ENCODE results near the gene MYO7B.

The MYO7B gene

GRCh38 chr2:127640082-127641072, 104.9 kb downstream of the MYO7B start:
- peak; percentile 60 for DNase-seq

DNA sequence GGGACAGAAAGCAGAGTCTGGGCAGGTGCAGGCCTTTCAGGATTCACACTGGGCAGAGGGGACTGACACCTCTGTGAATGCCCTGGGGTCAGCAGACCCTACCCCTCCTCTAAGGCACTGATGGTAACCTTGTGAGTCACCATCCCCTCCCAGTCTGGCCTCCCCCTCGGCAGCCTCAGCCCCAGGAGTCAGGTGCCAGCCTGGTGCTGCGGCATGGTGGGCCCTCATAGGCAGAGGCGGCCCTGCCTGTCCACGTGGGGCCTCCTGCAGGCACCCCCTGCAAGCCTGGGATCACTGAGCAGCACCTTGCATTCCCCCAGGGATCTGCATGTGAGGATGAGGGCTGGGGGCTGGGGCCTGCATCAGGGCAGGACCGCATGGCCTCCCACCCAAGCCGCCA, 105.7 kb downstream of the MYO7B start:
- peak; percentile 24 for DNase-seq

DNA sequence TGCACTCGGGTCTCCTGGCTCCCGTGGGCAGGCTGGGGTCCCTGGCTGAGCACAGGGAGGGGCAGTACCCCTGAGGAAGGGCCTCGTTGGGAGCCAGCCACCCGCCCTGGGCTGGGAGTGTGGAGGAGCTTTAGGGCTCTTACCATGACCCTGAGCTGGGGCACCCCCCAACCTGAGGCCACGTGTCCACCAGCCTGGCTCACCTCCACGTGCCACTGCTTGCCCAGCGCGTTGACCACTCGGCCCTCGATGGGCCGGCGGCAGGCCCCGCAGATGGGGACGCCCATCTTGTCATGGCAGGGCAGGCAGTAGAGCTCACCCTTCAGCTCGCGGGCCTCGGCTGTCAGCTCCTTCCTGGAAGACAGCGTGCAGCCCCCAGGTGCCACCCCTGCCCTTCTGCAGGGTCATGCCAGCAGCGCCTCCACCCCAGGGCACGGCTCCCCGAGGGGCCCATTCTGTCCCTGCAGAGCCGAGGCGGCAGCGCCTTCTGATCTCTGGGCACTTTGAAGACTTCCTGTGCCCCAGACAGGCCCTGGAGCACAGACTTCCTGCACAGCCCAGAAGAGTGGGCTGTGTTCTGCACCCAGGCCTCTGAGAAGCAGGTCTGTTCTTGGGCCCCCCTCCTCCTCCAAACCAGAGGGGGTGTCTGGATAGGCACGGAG, 106.5 kb downstream of the MYO7B start:
- DNase-seq, result peak; percentile 54

- no peak for DNase-seq
Observed at GRCh38 chr2:127642706-127643438, 107.4 kb downstream of the MYO7B start.

DNA sequence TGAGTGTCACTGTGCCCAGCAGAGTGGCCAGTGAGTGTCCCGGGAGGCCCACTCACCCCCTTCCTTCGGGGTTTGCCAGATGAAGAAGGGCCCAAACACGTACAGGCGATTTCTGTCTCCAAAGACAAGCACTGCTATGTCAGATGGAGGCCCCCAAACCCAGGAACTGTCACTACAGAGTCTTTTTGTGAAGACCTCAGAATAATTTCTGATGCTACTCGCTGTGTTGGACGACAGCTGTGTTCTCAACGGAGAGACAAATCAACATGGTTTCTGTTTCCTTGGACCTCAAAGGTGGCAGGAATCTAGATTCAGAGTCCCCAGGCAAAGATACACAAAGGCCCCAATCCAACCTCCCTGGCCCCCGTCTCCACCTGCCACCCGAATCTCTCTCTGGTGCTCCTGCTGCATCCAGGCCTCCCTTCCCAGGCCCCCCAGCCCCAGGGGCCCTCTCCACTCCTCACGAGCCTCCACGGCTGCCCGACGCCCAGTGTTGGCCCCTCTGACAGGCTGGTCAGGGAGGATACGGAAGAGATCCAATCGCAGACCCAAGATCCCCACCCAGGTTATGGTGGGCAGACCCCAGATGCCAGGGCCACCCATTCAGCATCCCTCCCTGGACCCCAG, 108.1 kb downstream of the MYO7B start:
- DNase-seq, result no peak

- DNase-seq, result peak; percentile 33
Observed at GRCh38 chr2:127644066-127645025, 108.9 kb downstream of the MYO7B start.

GRCh38 chr2:127645026-127645394, 109.5 kb downstream of the MYO7B start:
- DNase-seq, result no peak

DNA sequence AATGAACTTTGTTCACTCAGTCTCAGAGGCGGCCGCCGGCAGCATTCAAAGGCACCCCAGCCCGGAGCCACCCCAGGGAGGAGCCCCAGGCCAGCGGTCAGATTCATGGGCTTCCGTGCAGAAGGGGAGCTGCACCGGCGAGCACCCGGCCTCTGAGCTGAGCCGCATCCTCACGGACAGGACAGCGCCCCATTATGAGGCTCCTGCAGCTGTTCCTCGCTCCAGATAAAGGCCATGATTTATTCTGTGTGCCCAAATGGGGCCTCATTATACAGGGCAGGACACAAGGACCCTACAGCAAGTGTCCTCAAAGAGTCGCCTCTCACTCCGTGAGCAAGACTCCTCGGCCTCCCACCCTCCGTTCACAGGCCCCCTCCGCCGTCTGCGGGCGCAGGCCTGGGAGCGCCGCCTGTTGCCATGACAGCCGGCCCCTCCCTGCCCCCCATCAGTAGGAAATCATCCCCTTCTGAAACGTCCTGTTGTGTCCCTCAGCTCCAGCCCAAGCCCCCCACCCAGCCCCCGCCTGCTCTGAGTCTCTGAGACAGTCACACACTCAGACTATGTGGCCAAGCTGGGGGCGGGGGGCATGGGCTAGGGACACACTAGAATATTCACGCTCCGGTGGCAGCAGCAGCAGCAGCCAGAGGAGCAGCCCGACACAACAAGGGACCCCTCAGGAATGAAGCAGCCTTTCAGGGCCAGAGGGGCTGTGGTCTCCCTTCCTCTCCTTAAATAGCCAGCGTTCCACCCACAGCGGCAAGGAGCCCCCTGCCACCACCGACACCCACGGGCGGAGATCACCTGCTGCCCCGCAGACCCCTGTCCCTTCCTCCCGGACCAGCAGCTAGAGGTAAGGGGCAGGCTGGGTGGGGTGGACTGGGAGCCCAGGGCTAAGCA, 110.2 kb downstream of the MYO7B start, which contains the start of gene GPR17:
Gene GPR17, plus strand, starts transcription at position 759 of the 897 bp plus-strand sequence. CDS start 4,583 bp downstream, outside the sequence.
- DNase-seq, result no peak

DNA sequence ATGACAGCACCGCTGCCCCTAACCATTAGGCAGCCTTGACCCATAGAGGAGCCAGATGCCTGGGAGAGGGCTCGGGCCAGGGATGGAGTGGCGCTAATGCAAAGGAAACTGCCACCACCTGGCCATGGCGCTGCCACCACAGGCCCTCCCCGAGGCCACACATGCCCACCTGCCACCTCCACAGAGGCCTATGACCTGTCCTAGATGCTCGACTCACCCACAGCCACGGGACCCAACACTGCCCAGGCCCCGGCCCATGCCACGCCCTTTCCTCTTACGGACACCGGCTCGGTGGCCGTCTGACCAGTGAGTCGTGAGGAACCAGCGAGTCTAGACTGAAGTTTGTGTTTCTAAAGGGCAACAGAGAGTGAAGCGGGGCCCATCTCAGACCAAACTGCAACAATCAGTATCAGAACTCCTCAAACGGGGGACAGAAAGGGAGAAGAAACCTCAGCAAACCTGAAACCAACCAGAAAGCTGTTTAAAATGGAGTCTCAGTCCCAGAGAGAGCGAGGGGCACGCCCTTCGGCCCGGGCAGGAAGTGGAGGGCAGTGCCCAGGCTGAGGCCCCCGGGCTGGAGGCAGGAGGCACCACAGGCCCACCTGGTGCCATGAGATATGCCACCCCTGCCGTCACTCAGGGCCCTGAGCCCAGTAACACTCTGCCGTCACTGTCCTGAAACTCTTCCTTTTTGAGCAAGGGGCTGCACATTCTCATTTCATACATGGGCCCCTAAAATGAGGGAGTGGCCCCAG, 111.2 kb downstream of the MYO7B start:
- DNase-seq, result no peak

GRCh38 chr2:127647242-127648190, 112.0 kb downstream of the MYO7B start:
- no peak for DNase-seq

DNA sequence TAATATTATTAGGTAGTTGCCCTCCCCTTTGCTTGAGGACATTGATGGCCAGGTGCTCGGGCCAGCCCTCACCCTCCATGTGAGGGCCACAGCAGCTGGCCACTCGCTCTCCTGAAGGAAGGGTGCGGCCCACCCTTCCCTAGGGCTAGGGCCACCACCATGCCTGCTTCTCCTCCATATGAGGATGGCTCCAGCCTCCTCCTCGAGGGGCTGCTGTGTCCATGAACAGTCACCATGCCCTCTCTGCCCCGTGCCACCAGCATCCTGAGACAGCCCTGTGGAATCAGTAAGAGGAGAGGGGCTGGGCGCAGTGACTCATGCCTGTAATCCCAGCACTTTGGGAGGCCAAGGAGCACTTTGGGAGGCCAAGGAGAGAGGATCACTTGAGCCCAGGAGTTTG, 112.8 kb downstream of the MYO7B start:
- DNase-seq, result no peak

- no peak for DNase-seq
Observed at GRCh38 chr2:127649100-127649611, 113.7 kb downstream of the MYO7B start.

- peak; percentile 91 for DNase-seq
Observed at GRCh38 chr2:127649684-127650040, 114.2 kb downstream of the MYO7B start.

GRCh38 chr2:127650041-127650784, 114.7 kb downstream of the MYO7B start:
- DNase-seq, result no peak

DNA sequence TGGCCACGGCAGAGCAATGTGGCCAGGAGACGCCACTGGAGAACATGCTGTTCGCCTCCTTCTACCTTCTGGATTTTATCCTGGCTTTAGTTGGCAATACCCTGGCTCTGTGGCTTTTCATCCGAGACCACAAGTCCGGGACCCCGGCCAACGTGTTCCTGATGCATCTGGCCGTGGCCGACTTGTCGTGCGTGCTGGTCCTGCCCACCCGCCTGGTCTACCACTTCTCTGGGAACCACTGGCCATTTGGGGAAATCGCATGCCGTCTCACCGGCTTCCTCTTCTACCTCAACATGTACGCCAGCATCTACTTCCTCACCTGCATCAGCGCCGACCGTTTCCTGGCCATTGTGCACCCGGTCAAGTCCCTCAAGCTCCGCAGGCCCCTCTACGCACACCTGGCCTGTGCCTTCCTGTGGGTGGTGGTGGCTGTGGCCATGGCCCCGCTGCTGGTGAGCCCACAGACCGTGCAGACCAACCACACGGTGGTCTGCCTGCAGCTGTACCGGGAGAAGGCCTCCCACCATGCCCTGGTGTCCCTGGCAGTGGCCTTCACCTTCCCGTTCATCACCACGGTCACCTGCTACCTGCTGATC, 115.4 kb downstream of the MYO7B start:
- no peak for DNase-seq

DNA sequence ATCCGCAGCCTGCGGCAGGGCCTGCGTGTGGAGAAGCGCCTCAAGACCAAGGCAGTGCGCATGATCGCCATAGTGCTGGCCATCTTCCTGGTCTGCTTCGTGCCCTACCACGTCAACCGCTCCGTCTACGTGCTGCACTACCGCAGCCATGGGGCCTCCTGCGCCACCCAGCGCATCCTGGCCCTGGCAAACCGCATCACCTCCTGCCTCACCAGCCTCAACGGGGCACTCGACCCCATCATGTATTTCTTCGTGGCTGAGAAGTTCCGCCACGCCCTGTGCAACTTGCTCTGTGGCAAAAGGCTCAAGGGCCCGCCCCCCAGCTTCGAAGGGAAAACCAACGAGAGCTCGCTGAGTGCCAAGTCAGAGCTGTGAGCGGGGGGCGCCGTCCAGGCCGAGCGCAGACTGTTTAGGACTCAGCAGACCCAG, 115.9 kb downstream of the MYO7B start:
- no peak for DNase-seq

DNA sequence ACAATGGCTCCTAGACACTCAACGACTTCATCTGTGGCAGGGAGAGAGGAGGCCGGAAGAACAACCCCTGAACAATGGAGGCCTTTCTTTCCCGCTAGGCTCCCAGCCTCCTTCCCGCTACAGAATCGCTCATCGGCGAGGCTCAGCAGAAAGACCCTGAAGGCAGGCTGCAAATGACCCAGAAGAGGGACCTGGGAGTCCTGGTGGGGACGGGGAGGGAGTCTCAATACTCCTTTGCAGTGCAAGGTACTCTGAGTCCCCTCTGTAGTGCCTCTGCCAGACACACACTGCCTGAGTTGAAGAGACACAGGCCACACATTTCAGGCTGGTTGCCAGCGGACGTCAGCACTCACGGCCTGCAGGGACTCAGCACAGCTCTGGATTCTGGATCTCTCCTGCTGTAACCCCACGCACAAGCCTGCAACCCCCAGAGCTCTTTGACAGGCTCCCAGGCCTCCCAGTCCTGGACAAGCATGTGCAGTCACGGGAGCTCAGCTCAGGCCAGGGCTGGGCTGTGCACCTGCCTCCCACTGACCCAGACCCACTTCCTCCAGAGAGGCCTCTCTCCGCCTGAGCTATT, 116.6 kb downstream of the MYO7B start:
- no peak for DNase-seq
